Lower leg skin (tissue), 4 donors: ENCODE results near the gene NCS1. TPM values are rescaled to one million over a fixed set of nuclear protein-coding genes. Genes with fewer than 3 reads are reported as not detected.

Experiments
- DNase-seq, 2 donors: peaks; one replicate each; pipeline ENCODE4 v3.0.0-alpha.2; 2019; ENCODE audit warnings: low spot score in 2 of 2
- H3K4me3 ChIP-seq: fragments of 200-600 bp; sonication (generic); 2 replicates; pipeline ENCODE4 v1.5.1; 2017; ENCODE audit warnings: mild to moderate bottlenecking, low read depth; ENCODE audit not compliant: poor library complexity, severe bottlenecking
- POLR2A ChIP-seq, 2 donors: fragments of 450-650 bp; IDR thresholded peaks; one replicate each; pipeline ENCODE4 v1.6.1; 2016 to 2017; ENCODE audit warnings: antibody characterized with exemption in 2 of 2, mild to moderate bottlenecking in 1 of 2, moderate library complexity in 1 of 2
- WGBS, 2 donors: methylation state at CpG; one replicate each; pipeline ENCODE4 v1.1.5; 2018; 5-methylcytosine and 5-hydroxymethylcytosine counted together
- intact Hi-C: fragments of 100-400 bp; cut with DNase I; formaldehyde crosslinking; loops from one replicate; pipeline ENCODE4 v1.15.0; 2023; ENCODE audit warnings: low total_unique reads
- total RNA-seq, 4 donors: library from RNA; depleted of rRNA; stranded (reverse); fragments of >200 nt; gene quantifications; one replicate each; pipeline ENCODE4 v1.1.0, GENCODE V29; 2016
- TF ChIP-seq, protein P1 (sequence below), 3 donors: fragments of 450-650 bp; IDR thresholded peaks; one replicate each; pipeline ENCODE4 v1.5.1; 2016; ENCODE audit warnings: antibody characterized with exemption in 3 of 3, mild to moderate bottlenecking in 3 of 3, moderate library complexity in 2 of 3

Gene NCS1
- total RNA-seq, 4 donors from 2014 or later, result 14.4 to 25.2 (median 20.7) TPM

DNA sequence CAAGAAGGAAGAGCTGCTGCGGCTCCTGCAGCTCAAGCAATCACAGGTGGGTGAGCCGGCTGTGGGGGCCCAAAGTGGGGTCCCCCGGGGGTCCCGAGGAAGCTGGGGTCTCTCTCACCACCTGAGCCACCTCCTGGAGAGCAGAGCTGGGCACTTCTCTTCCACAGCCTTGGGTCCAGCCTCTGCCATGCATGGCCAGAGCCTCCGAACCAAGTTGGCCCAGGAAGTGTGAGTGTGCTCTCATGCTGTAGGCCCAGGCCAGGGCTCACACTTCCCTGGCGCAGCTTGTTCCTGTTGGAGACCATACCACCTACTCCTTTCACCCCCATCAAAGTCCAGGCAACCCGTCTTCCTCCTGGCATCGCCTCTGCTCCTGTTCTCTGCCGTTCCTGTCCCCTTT, 113.1 kb downstream of the NCS1 start:
- 80 to 86% methylated on average over 9 of the region's 9 CpGs for WGBS, 2 donors
- H3K4me3 ChIP-seq, result no peak overlapping the region
- intact Hi-C loops, result no loop called here
- no peak for DNase-seq
- TF ChIP-seq POLR2A (IDR thresholded peaks at IDR 0.05), result no peak
- TF ChIP-seq, protein P1, sequence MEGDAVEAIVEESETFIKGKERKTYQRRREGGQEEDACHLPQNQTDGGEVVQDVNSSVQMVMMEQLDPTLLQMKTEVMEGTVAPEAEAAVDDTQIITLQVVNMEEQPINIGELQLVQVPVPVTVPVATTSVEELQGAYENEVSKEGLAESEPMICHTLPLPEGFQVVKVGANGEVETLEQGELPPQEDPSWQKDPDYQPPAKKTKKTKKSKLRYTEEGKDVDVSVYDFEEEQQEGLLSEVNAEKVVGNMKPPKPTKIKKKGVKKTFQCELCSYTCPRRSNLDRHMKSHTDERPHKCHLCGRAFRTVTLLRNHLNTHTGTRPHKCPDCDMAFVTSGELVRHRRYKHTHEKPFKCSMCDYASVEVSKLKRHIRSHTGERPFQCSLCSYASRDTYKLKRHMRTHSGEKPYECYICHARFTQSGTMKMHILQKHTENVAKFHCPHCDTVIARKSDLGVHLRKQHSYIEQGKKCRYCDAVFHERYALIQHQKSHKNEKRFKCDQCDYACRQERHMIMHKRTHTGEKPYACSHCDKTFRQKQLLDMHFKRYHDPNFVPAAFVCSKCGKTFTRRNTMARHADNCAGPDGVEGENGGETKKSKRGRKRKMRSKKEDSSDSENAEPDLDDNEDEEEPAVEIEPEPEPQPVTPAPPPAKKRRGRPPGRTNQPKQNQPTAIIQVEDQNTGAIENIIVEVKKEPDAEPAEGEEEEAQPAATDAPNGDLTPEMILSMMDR (IDR thresholded peaks at IDR 0.05), result no peak

DNA sequence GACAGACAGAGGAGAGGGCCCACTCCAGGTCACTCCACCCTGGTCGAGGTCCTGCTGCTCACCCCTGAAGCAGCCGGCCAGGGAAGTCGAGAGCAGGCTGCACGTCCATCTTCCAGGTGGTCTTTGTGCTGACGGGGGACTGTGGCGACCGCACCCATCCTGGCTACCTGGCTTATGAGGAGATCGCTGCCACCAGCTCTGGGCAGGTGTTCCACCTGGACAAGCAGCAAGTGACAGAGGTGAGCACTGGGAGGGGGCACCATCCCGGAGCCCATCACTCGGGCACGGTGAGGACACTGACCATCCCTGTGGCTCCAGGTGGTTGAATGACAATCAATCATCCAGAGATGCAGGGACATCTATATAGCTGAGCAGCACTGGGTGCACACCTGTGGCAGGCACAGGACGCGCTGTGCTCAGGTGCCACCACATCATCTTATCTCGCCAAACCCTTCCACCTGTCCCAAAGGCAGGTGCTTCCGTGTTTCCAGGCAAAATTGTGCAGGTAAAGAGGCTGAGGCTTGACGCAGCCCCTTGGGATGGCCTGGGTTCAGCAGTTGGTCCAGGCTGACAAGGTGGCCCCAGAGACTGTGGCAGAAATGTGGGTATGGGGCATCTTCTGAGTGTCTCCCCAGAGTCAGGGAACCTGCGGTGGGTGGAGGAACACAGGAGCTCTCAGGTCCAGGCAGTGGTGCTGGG, 114.0 kb downstream of the NCS1 start:
- TF ChIP-seq, protein P1 (IDR thresholded peaks at IDR 0.05), result no peak
- no peak for TF ChIP-seq POLR2A (IDR thresholded peaks at IDR 0.05)
- DNase-seq, result no peak
- intact Hi-C loops, result no loop called here
- 86 to 87% methylated on average over 13 to 17 of the region's 17 CpGs for WGBS, 2 donors
- H3K4me3 ChIP-seq, result no peak overlapping the region

Other genes starting within 250 kb of the NCS1 start
- 10 to 100 TPM; 29.7 to 62.3 (median 40.0) TPM for gene FNBP1, start 129.2 kb upstream of the NCS1 start, total RNA-seq
- 10 to 100 TPM; 28.1 to 34.5 (median 32.9) TPM for gene GPR107, start 118.5 kb upstream of the NCS1 start, total RNA-seq
- 1 to 10 TPM; 1.9 to 4.3 (median 3.0) TPM for gene HMCN2, start 93.4 kb downstream of the NCS1 start, total RNA-seq